KBM-7 (cell line): ENCODE results near the gene SETD3.
A peak's percentile ranks its signal among the peaks of the same experiment; 100 is the strongest.

Experiments used
- DNase-seq: peaks from one replicate; pipeline ENCODE4 v3.0.0-alpha.2; 2015
- in situ Hi-C: fragments of 300-500 bp; cut with MboI; formaldehyde crosslinking; loops from 2 replicates; pipeline ENCODE4 v1.14.3; 2020; ENCODE audit warnings: low sequenced_read_pairs, low pct_unique_long_range_greater_than_20kb, mixed read lengths

SETD3 gene

GRCh38 chr14:99471731-99472130 lies 8.9 kb downstream of the SETD3 start:
- in situ Hi-C loops: no loop called here

GRCh38 chr14:99468836-99469592 lies 11.6 kb downstream of the SETD3 start:
- in situ Hi-C loops: no loop called here
- DNase-seq: no peak

More at GRCh38 chr14:99471731-99472130, 8.9 kb downstream of the SETD3 start:
- no peak for DNase-seq

- in situ Hi-C loops: no loop called here
- peak; percentile 8 for DNase-seq
These were observed 12.6 kb downstream of the SETD3 start for GRCh38 chr14:99468081-99468480.

DNA sequence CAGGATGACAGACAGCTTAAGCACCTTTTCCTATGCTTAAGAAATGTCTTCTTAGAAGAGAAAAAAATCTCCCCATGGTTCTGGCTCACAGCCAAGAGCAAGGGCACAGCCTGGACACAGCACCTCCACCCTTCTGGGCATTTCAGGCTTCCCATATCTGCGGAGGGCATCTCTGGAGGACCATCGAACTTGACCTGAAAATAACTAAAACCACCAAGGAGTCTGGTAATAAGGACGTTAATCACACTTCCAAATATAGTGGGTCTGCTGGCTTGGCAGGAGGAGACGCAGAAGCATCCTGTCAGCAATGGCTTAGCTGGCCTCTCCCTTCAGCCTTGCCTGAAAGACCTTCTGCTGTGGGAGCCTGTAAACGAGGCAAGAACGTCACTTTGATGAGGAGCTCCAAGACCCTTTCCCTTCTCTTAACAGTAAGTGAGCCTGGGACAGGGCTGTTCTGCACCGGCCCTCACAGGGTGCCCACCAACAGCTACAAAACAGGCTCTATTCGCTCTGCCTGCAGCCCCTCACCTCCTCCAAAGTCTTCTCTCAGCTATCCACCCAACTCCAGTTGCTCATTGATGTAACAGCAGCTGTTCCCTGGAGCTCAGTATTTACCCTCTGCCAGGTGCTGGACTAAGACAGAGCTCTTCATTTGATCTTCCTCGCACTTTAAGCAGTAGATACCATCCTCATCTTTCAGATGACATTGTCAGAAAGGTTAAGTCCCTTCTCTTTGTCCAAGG lies 13.2 kb downstream of the SETD3 start:
- in situ Hi-C loops: no loop called here
- no peak for DNase-seq

GRCh38 chr14:99466758-99467157 lies 13.9 kb downstream of the SETD3 start:
- DNase-seq: no peak
- in situ Hi-C loops: no loop called here

DNA sequence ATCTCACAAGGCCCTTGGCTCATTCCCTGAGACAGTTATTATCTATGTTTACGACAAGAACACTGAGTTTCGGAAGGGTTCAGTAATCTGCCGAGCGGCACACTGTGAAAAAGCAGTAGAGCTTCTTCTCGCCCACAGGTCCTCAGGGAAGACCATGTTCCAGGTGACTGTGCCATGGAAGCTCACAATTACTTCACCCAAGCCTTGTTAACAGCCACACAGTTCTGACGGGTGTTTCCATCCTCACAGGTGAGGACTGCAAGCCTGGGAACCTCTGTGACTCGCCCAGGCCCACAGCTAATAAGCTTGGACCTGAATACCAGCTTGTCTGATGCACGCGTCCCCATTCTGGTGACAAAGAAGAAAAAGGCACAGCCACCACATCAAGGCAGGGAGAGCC lies 15.4 kb downstream of the SETD3 start:
- DNase-seq: no peak
- in situ Hi-C loops: no loop called here

GRCh38 chr14:99463974-99464373 lies 16.7 kb downstream of the SETD3 start:
- in situ Hi-C loops: no loop called here
- no peak for DNase-seq

DNA sequence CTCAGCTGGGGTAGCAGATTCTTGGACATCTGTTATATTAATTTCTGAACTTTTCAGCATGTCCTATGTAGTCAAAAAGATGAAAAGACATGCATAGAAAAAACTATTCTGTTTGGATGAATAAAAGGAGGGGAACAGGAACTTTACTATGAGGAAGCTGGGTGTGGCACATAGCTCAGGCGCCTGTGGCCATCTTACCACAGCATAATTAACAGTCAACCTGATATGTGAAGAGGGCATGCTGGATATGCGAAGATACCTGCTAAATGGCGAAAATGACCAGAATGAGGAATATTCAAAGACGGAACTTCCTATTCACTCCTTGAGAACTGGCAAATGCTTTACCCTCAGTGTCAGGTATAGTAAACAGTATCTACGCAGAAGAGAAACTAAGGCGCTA lies 18.4 kb downstream of the SETD3 start:
- in situ Hi-C loops: no loop called here
- DNase-seq: no peak

GRCh38 chr14:99461411-99462085 lies 19.1 kb downstream of the SETD3 start:
- in situ Hi-C loops: no loop called here
- DNase-seq: no peak

DNA sequence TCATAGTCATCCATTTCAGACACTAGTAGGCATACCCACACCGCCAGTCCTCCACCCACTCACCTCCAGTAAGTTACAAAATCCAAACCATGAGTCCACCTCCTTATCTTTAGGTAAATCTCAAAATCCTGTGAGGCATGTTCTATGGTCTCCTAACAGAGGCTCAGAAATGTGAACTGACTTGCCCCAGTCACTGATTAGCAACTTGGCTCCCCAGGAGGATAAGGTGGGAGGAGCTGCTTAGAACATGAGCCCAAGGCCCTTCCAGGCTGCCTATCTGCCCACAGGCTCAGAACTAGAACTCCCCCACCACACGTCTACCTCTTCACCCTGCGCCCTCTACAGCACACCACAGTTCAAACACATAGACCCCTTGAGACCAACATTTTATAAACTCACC lies 19.9 kb downstream of the SETD3 start:
- DNase-seq: no peak
- in situ Hi-C loops: no loop called here

DNA sequence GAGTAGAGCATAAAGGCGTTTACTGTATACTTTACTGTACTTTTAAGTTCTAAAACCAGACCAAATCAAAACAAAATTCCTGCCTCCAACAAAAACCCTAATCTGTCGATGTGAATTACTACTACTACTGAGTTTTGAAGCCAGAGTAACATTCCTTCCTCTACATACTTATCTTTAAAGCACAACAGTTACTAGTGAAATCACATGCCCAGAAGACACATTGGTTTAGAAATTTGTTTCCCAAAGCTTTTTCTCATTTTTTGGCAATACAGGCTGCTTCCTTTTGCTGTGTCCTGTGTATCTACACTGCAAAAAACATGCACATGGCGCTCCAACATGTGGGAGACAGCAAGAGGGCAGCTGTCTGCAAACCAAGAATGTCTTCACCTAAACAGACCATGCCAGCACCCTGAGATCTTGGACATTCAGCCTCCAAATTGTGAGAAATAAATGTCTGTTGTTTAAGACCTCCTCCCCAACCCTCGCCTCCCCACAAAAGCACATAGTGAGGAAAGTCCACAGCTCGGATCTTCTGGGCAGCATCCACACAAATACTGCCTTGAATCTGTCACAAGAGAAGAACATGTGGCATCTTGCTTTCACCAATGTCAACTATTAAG lies 21.1 kb downstream of the SETD3 start:
- no peak for DNase-seq
- in situ Hi-C loops: no loop called here

DNA sequence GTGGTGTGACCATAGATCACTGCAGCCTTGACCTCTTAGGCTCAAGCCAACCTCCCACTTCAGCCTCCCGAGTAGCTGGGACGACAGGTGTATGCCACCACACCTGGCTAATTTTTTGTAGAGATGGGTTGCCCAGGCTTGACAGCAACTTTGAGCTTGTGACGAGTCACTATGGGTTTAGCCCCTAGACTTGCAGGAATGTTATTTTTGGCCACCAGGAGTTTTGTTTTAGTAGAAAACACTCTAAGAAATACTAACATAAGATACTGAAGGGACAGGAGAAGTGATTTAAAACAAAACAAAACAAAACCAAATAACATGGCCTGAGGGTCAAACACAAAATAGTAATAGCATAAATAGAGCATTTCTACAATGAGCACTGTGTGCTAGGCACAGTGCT lies 26.4 kb downstream of the SETD3 start:
- no peak for DNase-seq
- in situ Hi-C loops: no loop called here

DNA sequence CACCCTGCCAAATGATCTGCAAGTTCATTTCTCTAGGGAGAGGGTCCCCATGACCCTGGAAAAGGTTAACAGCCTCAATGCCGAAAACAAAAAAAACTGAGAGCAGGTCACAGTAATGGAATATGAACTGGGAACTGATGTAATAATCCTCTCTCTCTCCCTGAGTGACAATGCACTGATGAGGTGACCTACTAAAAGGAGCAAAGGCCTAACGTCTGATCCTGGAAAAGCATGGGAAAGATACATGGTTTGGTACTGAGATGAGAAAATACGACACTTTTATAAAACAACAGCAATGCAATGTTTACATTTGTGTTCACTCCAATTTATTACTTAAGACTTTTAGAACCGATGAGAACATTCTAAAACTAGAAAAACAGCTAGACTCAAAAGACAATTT lies 27.7 kb downstream of the SETD3 start:
- in situ Hi-C loops: no loop called here
- DNase-seq: no peak

- DNase-seq: no peak
- in situ Hi-C loops: no loop called here
These were observed 29.4 kb downstream of the SETD3 start for GRCh38 chr14:99451234-99451633.

DNA sequence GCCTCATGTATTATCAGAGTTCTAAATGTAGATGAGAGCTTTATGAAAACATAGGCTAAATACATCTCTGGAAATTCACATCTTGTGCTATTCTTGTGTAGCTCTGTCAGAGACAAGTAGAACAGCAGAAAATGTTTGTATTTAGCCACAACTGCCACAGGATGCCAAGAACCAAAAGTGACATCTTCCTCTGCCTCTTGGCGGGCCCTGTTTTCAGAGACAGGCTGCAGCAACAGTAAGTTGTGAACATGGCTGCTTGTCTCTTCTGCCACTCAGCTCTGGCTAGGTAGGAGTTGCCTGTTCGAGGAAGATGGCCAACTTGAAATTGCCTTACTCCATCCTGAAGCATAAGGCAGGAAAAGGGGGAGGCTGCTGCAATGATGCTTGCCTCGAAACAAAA lies 30.4 kb downstream of the SETD3 start:
- in situ Hi-C loops: no loop called here
- DNase-seq: no peak

DNA sequence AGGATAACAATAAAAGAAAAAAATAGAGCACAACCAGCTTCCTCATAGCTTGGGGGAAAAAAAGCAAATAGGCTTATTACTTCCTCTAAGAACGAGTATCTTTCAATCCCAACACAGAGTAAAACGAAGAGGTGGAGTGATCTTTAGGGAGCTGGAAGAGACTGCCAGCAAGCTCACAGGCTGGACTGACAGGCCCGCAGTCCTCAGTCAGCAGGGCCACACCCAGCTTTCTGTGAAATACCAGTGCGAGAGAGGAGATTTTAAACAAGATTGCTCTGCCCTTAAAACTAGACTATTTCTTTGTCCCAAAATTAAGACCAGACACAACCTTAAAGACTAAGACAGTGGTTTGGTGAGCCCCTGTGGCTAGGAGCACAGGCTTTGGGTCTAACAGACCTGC lies 32.9 kb downstream of the SETD3 start:
- no peak for DNase-seq
- in situ Hi-C loops: no loop called here

DNA sequence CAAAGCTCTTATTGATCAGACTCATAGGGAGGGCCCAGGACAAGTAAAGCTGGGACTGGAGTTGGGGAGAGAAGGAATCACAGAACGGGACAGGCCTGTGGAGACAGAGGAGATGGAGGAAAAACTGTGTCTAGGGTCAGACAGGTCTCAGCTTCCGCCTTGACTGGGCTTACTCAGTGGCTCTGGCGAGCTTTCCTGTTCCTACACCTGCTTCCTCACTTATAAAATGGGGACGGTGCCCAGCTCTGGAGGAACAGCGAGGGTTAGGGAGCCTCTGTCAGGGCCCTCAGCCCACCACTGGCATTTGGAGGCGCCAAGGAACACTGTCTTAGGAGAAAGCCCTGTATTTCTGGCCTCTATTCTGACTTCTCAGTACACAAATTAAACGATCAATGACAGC lies 34.7 kb downstream of the SETD3 start:
- in situ Hi-C loops: no loop called here
- no peak for DNase-seq

DNA sequence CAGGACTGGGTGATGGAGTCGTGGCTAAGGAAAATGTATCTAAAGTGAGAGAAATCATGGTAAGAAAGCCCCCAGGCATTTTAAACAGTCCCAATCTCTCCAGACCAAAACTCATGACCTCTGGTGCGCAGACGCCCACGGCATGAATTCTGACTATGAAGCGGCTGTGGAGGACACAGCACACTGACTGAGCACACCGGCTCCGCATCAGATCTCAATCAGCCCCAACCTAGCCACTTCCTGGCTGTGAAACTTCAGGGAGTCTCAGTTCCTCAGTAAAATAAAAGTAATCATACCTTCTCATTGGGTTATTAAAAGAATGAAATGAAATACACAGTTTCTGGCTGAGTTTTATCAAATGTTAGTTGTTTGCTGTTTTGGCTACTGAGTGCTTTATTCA lies 38.7 kb downstream of the SETD3 start:
- DNase-seq: no peak
- in situ Hi-C loops: no loop called here

GRCh38 chr14:99441157-99441870 lies 39.3 kb downstream of the SETD3 start:
- in situ Hi-C loops: no loop called here
- no peak for DNase-seq
